OCI-LY7 (cell line): ENCODE measurements around the gene ZNF692. TPM values are rescaled to one million over a fixed set of nuclear protein-coding genes. Genes with fewer than 3 reads are reported as not detected.

ENCODE experiments used
- BruUV-seq: library from RNA; stranded (reverse); fragments of 400-500 nt; replicated peaks from 2 replicates; lab custom pipeline; 2021; lab: Mats Ljungman, UMichigan
- CTCF ChIA-PET: fragments of 300-600 bp; sonication (Branson Sonifier 250); formaldehyde crosslinking; loops from one replicate; lab custom pipeline; 2022; ENCODE audit warnings: antibody characterized with exemption; ENCODE audit not compliant: unreplicated experiment; lab: Charles Lee
- POLR2A ChIA-PET: fragments of 300-600 bp; sonication (Branson Sonifier 250); formaldehyde crosslinking; loops from one replicate; lab custom pipeline; 2022; ENCODE audit warnings: antibody characterized with exemption; lab: Charles Lee
- DNase-seq: peaks from one replicate; pipeline ENCODE4 v3.0.0-alpha.2; 2015; ENCODE audit warnings: low spot score
- H2AFZ ChIP-seq: fragments of 200-600 bp; sonication (generic), shearing (Covaris generic); 2 replicates; pipeline ENCODE4 v1.6.1; 2014; ENCODE audit warnings: mild to moderate bottlenecking, antibody characterized with exemption, low read length, moderate library complexity
- H3K27ac ChIP-seq: fragments of 200-600 bp; sonication (generic); 2 replicates; pipeline ENCODE4 v1.5.1; 2014; ENCODE audit warnings: mixed run types, low read depth, mild to moderate bottlenecking, moderate library complexity, low read length, inconsistent platforms; ENCODE audit not compliant: poor library complexity, severe bottlenecking
- H3K36me3 ChIP-seq: fragments of 200-600 bp; sonication (generic); 2 replicates; pipeline ENCODE4 v1.6.1; 2014; ENCODE audit warnings: mild to moderate bottlenecking, antibody characterized with exemption, low read length, moderate library complexity, mixed read lengths; ENCODE audit not compliant: insufficient read depth
- H3K4me1 ChIP-seq: fragments of 200-600 bp; sonication (generic); 2 replicates; pipeline ENCODE4 v1.5.1; 2014; ENCODE audit warnings: mild to moderate bottlenecking, low read length; ENCODE audit not compliant: insufficient read depth, poor library complexity, severe bottlenecking
- H3K4me2 ChIP-seq: fragments of 200-600 bp; sonication (generic); 2 replicates; pipeline ENCODE4 v1.6.1; 2014; ENCODE audit warnings: mild to moderate bottlenecking, low read length
- H3K4me3 ChIP-seq: fragments of 200-600 bp; sonication (generic); 2 replicates; pipeline ENCODE4 v1.5.1; 2014; ENCODE audit warnings: mild to moderate bottlenecking, low read depth, low read length; ENCODE audit not compliant: poor library complexity, severe bottlenecking
- H3K79me2 ChIP-seq: fragments of 200-600 bp; sonication (generic); 2 replicates; pipeline ENCODE4 v1.6.1; 2016; ENCODE audit warnings: low read depth, mild to moderate bottlenecking, low read length, moderate library complexity, mixed read lengths; ENCODE audit not compliant: insufficient read depth
- H3K9me2 ChIP-seq: fragments of 200-600 bp; sonication (generic); 2 replicates; pipeline ENCODE4 v1.6.1; 2016; ENCODE audit warnings: mild to moderate bottlenecking, low read length, mixed read lengths; ENCODE audit not compliant: insufficient read depth
- H3K9me3 ChIP-seq: fragments of 200-600 bp; sonication (generic); 2 replicates; pipeline ENCODE4 v1.6.1; 2014; ENCODE audit warnings: mild to moderate bottlenecking, mixed run types, low read length, mixed read lengths
- H4K20me1 ChIP-seq: fragments of 200-600 bp; sonication (generic); 2 replicates; pipeline ENCODE4 v1.6.1; 2014; ENCODE audit warnings: mild to moderate bottlenecking, antibody characterized with exemption, low read length, moderate library complexity, mixed read lengths; ENCODE audit not compliant: insufficient read depth
- CTCF ChIP-seq: fragments of 200-600 bp; sonication (generic); conservative IDR thresholded peaks from 2 replicates; pipeline ENCODE4 v1.5.1; 2014; ENCODE audit warnings: mild to moderate bottlenecking, antibody characterized with exemption, low read length, moderate library complexity, mixed read lengths
- EZH2phosphoT487 ChIP-seq: fragments of 200-600 bp; sonication (generic); IDR thresholded peaks from 2 replicates; pipeline ENCODE4 v1.6.1; 2018; ENCODE audit warnings: low read depth, borderline replicate concordance, mild to moderate bottlenecking, mixed run types, antibody characterized with exemption, low read length, moderate library complexity, mixed read lengths
- intact Hi-C: fragments of 100-400 bp; cut with micrococcal nuclease; formaldehyde crosslinking; loops from one replicate; pipeline ENCODE4 v1.10.0; 2022; ENCODE audit not compliant: unreplicated experiment
- total RNA-seq, 2 experiments: library from RNA; depleted of rRNA in 1 of 2; stranded (reverse); fragments of >200 nt in 1 of 2; shearing (Covaris generic) in 1 of 2; gene quantifications; 2 replicates each; pipeline ENCODE4 v1.2.3, GENCODE V29; 2014 to 2022

ZNF692 gene
- total RNA-seq, 2 experiments from 2014 or later, result 65.0 to 67.4 TPM

DNA sequence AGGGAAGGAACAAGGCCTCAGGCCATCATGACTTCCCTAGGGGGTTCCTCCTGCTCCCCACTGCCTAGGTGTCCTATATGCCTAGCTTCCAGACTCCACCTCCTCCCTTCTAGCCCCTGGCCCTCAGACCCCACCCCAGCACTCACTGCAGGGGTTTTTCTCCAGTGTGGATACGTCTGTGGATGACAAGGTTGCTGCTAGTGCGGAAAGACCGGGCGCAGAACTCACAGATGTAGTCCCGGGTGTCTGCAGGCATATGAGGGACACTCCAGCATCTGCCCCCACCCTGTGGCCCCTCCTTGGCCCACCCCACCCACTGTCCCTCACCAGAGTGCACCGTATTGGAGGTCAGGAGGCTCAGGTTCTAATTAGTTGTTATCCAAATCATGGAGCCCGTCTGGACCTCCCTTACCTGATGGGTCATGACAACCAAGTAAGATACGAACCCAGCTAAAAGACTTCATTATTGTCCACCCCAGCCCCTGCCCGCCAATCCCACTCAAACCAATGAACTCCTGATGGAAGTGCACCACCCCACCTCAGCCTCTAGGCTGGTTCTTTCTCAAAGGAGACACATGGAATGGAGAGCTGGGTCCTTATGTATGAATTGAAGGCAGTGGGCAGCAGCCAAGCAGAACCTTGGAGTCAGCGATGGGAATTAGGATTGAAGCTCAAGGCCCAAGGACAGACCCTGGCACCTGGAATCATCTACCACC lies 8.2 kb downstream of the ZNF692 start:
- POLR2A ChIA-PET, result interaction anchor here (0.5 to 1.2 kb wide), 3 partner anchors 8 to 47 kb away, joined by 3 to 4 read pairs (median 4); no protein-coding TSS in a partner anchor
- no peak for DNase-seq
- CTCF ChIA-PET, result no interaction called here

DNA sequence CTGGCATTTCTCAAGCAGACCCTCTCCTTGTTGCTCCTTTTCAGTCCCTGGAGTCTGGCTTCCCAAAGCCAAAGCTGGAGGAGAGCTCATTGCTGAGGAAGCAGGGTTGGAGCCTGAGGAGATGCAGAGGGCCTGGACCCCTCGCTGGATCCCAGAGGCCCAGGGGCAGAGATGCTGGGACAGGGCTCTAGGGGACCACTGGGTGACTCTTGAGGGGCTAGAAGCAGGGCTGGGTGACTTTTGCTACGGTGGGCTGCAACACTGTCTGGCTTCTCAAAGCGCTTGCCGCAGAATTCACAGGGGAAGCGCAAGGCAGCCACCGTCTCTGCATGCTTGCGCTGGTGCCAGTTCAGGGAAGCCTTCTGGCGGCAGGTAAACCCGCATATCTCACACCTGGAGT lies 8.8 kb downstream of the ZNF692 start:
- no peak overlapping the region for H3K4me2 ChIP-seq
- no peak overlapping the region for H3K4me3 ChIP-seq
- no peak overlapping the region for H3K27ac ChIP-seq
- ChIA-PET CTCF (no interaction called here), POLR2A (interaction anchor here (1.1 to 1.2 kb wide), 2 partner anchors 10 to 14 kb away, joined by 3 to 4 read pairs; no protein-coding TSS in a partner anchor)
- peaks cover 100% of the 10 kb centered on the region for H3K36me3 ChIP-seq
- TF ChIP-seq EZH2phosphoT487 (no peak), CTCF (no peak)
- H2AFZ ChIP-seq, result no peak overlapping the region
- no peak for DNase-seq
- intact Hi-C loops, result no loop called here
- no peaks in the 10 kb centered on the region for H4K20me1 ChIP-seq
- H3K9me3 ChIP-seq, result no peaks in the 10 kb centered on the region
- H3K79me2 ChIP-seq, result no peaks in the 10 kb centered on the region
- H3K4me1 ChIP-seq, result peaks cover 9% of the 10 kb centered on the region
- no peaks in the 10 kb centered on the region for H3K9me2 ChIP-seq
- BruUV-seq, result no TSS peak

More for the DNA sequence above, 8.2 kb downstream of the ZNF692 start:
- TF ChIP-seq CTCF, result no peak
- Histone ChIP-seq H2AFZ (no peak overlapping the region), H3K4me2 (no peak overlapping the region), H4K20me1 (no peaks in the 10 kb centered on the region), H3K9me3 (no peaks in the 10 kb centered on the region), H3K27ac (no peak overlapping the region), H3K79me2 (no peaks in the 10 kb centered on the region), H3K36me3 (peaks cover 100% of the 10 kb centered on the region), H3K4me1 (peaks cover 9% of the 10 kb centered on the region), H3K4me3 (no peak overlapping the region), H3K9me2 (no peaks in the 10 kb centered on the region)
- BruUV-seq, result no TSS peak
- intact Hi-C loops, result no loop called here

DNA sequence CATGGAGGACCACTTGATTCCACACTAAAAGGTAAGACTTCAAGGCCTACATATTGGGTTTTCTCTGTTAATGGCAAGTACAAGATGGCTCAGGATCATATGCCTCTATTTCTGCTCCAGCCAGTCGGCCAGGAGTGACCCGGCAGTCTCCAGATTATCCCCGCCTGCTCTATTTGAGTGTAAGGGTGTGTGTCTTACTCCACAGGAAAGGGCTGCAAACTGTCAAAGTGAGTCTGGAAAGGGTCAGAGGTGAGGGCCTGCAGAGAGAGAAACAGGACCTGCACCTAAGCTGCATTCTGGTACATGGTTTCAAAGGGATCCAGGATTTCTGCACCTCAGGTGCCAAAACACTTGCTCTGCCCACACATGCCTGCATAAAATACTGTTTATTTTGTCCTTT lies 9.2 kb downstream of the ZNF692 start:
- Histone ChIP-seq H3K4me3 (no peak overlapping the region), H2AFZ (no peak overlapping the region), H3K79me2 (no peaks in the 10 kb centered on the region), H3K27ac (no peak overlapping the region), H3K9me3 (no peaks in the 10 kb centered on the region), H4K20me1 (no peaks in the 10 kb centered on the region), H3K9me2 (no peaks in the 10 kb centered on the region), H3K4me2 (no peak overlapping the region), H3K36me3 (peaks cover 100% of the 10 kb centered on the region), H3K4me1 (peaks cover 9% of the 10 kb centered on the region)
- intact Hi-C loops, result no loop called here
- ChIA-PET POLR2A (interaction anchor here (0.6 to 1.1 kb wide), 2 partner anchors 10 to 45 kb away, joined by 3 read pairs; no protein-coding TSS in a partner anchor), CTCF (no interaction called here)
- DNase-seq, result no peak
- no TSS peak for BruUV-seq
- no peak for TF ChIP-seq CTCF
